Liver (tissue), 9 donors: Measurements from ENCODE around the gene GRIP2. TPM values are rescaled to one million over a fixed set of nuclear protein-coding genes. Genes with fewer than 3 reads are reported as not detected.

Experiments used
- DNase-seq: peaks from one replicate; pipeline ENCODE4 v3.0.0-alpha.2; 2017; ENCODE audit warnings: low spot score
- H3K27ac ChIP-seq, 2 donors: one replicate each; pipeline ENCODE4 v1.7.0; 2013; ENCODE audit warnings: inconsistent platforms in 2 of 2, low read length in 2 of 2, control low read depth in 1 of 2, low read depth in 1 of 2, mild to moderate bottlenecking in 1 of 2
- H3K27me3 ChIP-seq, 4 donors: one replicate each; pipeline versions ENCODE4 v1.6.1 to v1.7.0; 2013; ENCODE audit warnings: low read length in 3 of 4, inconsistent platforms in 1 of 4, mild to moderate bottlenecking in 1 of 4, moderate library complexity in 1 of 4; ENCODE audit not compliant: control insufficient read depth in 4 of 4, insufficient read depth in 4 of 4
- H3K36me3 ChIP-seq, 4 donors: one replicate each; pipeline versions ENCODE4 v1.6.1 to v1.7.0; 2013; ENCODE audit warnings: low read length in 3 of 4, mild to moderate bottlenecking in 3 of 4, low read depth in 1 of 4, moderate library complexity in 1 of 4; ENCODE audit not compliant: control insufficient read depth in 4 of 4, insufficient read depth in 3 of 4
- H3K4me1 ChIP-seq, 4 donors: one replicate each; pipeline versions ENCODE4 v1.6.1 to v1.7.0; 2013; ENCODE audit warnings: low read length in 3 of 4, mild to moderate bottlenecking in 3 of 4, moderate library complexity in 1 of 4; ENCODE audit not compliant: control insufficient read depth in 4 of 4, insufficient read depth in 4 of 4
- H3K4me3 ChIP-seq, 3 donors: one replicate each; pipeline versions ENCODE4 v1.6.1 to v1.7.0; 2013; ENCODE audit warnings: low read length in 3 of 3, control low read depth in 1 of 3, low read depth in 1 of 3, mild to moderate bottlenecking in 1 of 3
- H3K9ac ChIP-seq, 2 donors: one replicate each; pipeline ENCODE4 v1.7.0; 2013; ENCODE audit warnings: low read length in 2 of 2, mild to moderate bottlenecking in 2 of 2, moderate library complexity in 2 of 2, control low read depth in 1 of 2, low read depth in 1 of 2
- H3K9me3 ChIP-seq, 4 donors: one replicate each; pipeline versions ENCODE4 v1.6.1 to v1.7.0; 2013; ENCODE audit warnings: low read length in 3 of 4; ENCODE audit not compliant: control insufficient read depth in 4 of 4
- ATF3 ChIP-seq: IDR thresholded peaks from 2 replicates; pipeline ENCODE4 v1.6.1; 2016; ENCODE audit warnings: antibody characterized with exemption
- CTCF ChIP-seq: fragments of 150-350 bp; IDR thresholded peaks from 2 replicates; pipeline ENCODE4 v1.5.1; 2017; ENCODE audit warnings: improper control_type of control experiment, low read depth, low read length; ENCODE audit not compliant: missing input control
- EGR1 ChIP-seq, 2 donors: IDR thresholded peaks; 2 replicates each; pipeline ENCODE4 v1.6.1; 2016 to 2018; ENCODE audit warnings: antibody characterized with exemption in 2 of 2, low read depth in 2 of 2
- FOXA1 ChIP-seq: IDR thresholded peaks from 2 replicates; pipeline ENCODE4 v1.6.1; 2016; ENCODE audit warnings: antibody characterized with exemption
- FOXA2 ChIP-seq: IDR thresholded peaks from 2 replicates; pipeline ENCODE4 v1.6.1; 2016; ENCODE audit warnings: antibody characterized with exemption
- GABPA ChIP-seq, 2 donors: IDR thresholded peaks in 1 of 2; conservative IDR thresholded peaks in 1 of 2; 2 replicates each; pipeline ENCODE4 v1.6.1; 2016; ENCODE audit warnings: antibody characterized with exemption in 2 of 2, mild to moderate bottlenecking in 1 of 2, moderate library complexity in 1 of 2
- HNF4A ChIP-seq, 2 donors: conservative IDR thresholded peaks; 2 replicates each; pipeline ENCODE4 v1.6.1; 2016; ENCODE audit warnings: antibody characterized with exemption in 2 of 2, mild to moderate bottlenecking in 2 of 2
- HNF4G ChIP-seq: IDR thresholded peaks from 2 replicates; pipeline ENCODE4 v1.6.1; 2016; ENCODE audit warnings: antibody characterized with exemption
- JUND ChIP-seq, 2 donors: IDR thresholded peaks; 2 replicates each; pipeline ENCODE4 v1.6.1; 2016; ENCODE audit warnings: antibody characterized with exemption in 2 of 2
- NR2F2 ChIP-seq: IDR thresholded peaks from 2 replicates; pipeline ENCODE4 v1.6.1; 2016; ENCODE audit warnings: antibody characterized with exemption
- RAD21 ChIP-seq, 2 donors: IDR thresholded peaks; 2 replicates each; pipeline ENCODE4 v1.6.1; 2016; ENCODE audit warnings: antibody characterized with exemption in 2 of 2, mild to moderate bottlenecking in 2 of 2
- REST ChIP-seq: IDR thresholded peaks from 2 replicates; pipeline ENCODE4 v1.6.1; 2016; ENCODE audit warnings: antibody characterized with exemption, mild to moderate bottlenecking
- RXRA ChIP-seq, 2 donors: IDR thresholded peaks; 2 replicates each; pipeline ENCODE4 v1.6.1; 2017 to 2018; ENCODE audit warnings: antibody characterized with exemption in 2 of 2, mild to moderate bottlenecking in 1 of 2
- SP1 ChIP-seq: IDR thresholded peaks from 2 replicates; pipeline ENCODE4 v1.6.1; 2018; ENCODE audit warnings: antibody characterized with exemption, mild to moderate bottlenecking
- TAF1 ChIP-seq: conservative IDR thresholded peaks from 2 replicates; pipeline ENCODE4 v1.6.1; 2016; ENCODE audit warnings: antibody characterized with exemption, mild to moderate bottlenecking
- YY1 ChIP-seq: IDR thresholded peaks from 2 replicates; pipeline ENCODE4 v1.6.1; 2016; ENCODE audit warnings: antibody characterized with exemption, mild to moderate bottlenecking
- WGBS: extraction: QIAGEN DNeasy Blood & Tissue Kit; methylation state at CpG from one replicate; pipeline ENCODE4 v1.1.7; 2013; 5-methylcytosine and 5-hydroxymethylcytosine counted together
- polyA plus RNA-seq, 2 donors: library from polyadenylated mRNA; stranded (reverse) in 1 of 2; unstranded in 1 of 2; fragments of 200-250 nt in 1 of 2; fragments of >200 nt in 1 of 2; fragmentation: Nextera tagmentation in 1 of 2; extraction: Ambion mirVana in 1 of 2; gene quantifications; one replicate each; pipeline versions ENCODE4 v1.2.1 to v1.2.3, GENCODE V29; 2013 to 2015
- total RNA-seq, 2 donors: library from RNA; depleted of rRNA; stranded (reverse); fragments of >200 nt; gene quantifications; one replicate each; pipeline ENCODE4 v1.2.3, GENCODE V29; 2014
- TF ChIP-seq, protein P1 (sequence below): IDR thresholded peaks from 2 replicates; pipeline ENCODE4 v1.6.1; 2016; ENCODE audit warnings: antibody characterized with exemption
- TF ChIP-seq, protein P2 (sequence below): IDR thresholded peaks from 2 replicates; pipeline ENCODE4 v1.6.1; 2016; ENCODE audit warnings: antibody characterized with exemption
- donor health status: healthy.
- donor health status: healthy.
- donor health status: healthy.
- donor health status: healthy.
- donor health status: healthy.

GRIP2 gene
- total and polyA plus RNA-seq, 4 donors: 0.05 to 0.33 (median 0.09) TPM; not detected in 1

DNA sequence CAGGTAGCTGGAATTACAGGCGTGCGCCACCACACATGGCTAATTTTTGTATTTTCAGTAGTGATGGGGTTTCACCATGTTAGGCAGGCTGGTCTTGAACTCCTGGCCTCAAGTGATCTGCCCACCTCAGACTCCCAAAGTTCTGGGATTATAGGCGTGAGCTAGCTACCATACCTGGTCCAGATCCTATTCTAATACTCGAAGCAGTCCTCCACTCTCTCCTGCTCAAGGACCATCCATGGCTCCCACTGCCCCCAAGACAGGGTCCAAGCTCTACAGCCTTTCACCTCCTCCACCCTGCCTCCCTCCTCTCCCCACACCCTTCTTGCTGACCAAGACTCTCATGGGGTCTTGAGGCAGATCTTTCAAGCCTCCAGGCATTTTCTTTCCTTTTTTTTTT is 12.6 kb upstream of the GRIP2 start:
- Histone ChIP-seq H3K4me3 (no peak overlapping the region), H3K9me3 (no peaks in the 10 kb centered on the region), H3K27ac (no peak overlapping the region), H3K9ac (no peak overlapping the region), H3K4me1 (peaks cover 0 to 3% (median 1%) of the 10 kb centered on the region in 4 donors), H3K36me3 (no peaks in the 10 kb centered on the region), H3K27me3 (no peaks in the 10 kb centered on the region)
- no peak for DNase-seq
- WGBS: 92% methylated on average over 4 of the region's 4 CpGs
- TF ChIP-seq ATF3: no peak
- TF ChIP-seq, protein P1, sequence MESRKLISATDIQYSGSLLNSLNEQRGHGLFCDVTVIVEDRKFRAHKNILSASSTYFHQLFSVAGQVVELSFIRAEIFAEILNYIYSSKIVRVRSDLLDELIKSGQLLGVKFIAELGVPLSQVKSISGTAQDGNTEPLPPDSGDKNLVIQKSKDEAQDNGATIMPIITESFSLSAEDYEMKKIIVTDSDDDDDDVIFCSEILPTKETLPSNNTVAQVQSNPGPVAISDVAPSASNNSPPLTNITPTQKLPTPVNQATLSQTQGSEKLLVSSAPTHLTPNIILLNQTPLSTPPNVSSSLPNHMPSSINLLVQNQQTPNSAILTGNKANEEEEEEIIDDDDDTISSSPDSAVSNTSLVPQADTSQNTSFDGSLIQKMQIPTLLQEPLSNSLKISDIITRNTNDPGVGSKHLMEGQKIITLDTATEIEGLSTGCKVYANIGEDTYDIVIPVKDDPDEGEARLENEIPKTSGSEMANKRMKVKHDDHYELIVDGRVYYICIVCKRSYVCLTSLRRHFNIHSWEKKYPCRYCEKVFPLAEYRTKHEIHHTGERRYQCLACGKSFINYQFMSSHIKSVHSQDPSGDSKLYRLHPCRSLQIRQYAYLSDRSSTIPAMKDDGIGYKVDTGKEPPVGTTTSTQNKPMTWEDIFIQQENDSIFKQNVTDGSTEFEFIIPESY: no peak
- no peak for TF ChIP-seq FOXA2
- no peak for TF ChIP-seq NR2F2
- no peak for TF ChIP-seq YY1
- TF ChIP-seq REST: no peak

DNA sequence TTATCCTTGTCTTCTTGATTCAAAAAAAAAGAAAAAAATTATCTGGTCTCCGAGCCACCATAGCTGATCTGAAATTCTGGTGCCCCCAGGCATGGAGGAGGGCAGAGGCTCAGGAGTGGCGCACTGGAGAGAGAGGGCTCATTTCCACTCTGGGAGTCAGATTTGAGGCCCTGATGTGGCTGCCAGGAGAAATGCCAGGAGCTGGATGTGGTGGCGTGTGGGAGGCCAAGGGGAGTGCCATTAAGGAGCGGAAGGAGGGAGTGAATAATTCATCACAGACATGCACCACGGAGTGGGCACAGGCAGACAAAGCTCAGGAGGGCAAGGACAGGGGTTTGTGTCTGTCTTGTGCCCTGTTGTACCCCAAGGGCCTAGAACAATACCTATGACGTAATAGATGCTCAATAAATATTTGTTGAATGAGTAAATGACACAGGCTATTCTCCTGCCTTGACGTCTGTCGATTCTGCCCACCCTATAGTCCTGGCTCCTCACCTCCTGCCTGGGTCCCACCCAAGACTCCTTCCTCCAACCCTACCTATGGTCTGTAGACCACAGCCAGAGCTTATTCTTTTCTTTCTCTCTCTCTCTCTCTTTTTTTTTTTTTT is 12.0 kb upstream of the GRIP2 start:
- H3K4me3 ChIP-seq: no peak overlapping the region
- no peak for TF ChIP-seq RXRA (IDR thresholded peaks at IDR 0.05)
- no peak for TF ChIP-seq FOXA1
- TF ChIP-seq FOXA2: no peak
- no peak for TF ChIP-seq ATF3
- no peak for TF ChIP-seq RAD21 (IDR thresholded peaks at IDR 0.05)
- TF ChIP-seq REST: no peak
- TF ChIP-seq, protein P1: no peak
- TF ChIP-seq GABPA (IDR thresholded peaks at IDR 0.05 in 1 of 2, conservative IDR thresholded peaks at IDR 0.05 in 1 of 2): no peak
- TF ChIP-seq HNF4A (conservative IDR thresholded peaks at IDR 0.05): no peak
- TF ChIP-seq EGR1 (IDR thresholded peaks at IDR 0.05; ENCODE audit: low read depth in 2 of 2): no peak
- TF ChIP-seq TAF1: no peak
- no peak for TF ChIP-seq NR2F2
- no peak for TF ChIP-seq HNF4G
- no peak for TF ChIP-seq YY1
- TF ChIP-seq, protein P2, sequence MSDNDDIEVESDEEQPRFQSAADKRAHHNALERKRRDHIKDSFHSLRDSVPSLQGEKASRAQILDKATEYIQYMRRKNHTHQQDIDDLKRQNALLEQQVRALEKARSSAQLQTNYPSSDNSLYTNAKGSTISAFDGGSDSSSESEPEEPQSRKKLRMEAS: no peak
- TF ChIP-seq JUND (IDR thresholded peaks at IDR 0.05): no peak
- no peak for TF ChIP-seq SP1
- no peak for TF ChIP-seq CTCF
- no peaks in the 10 kb centered on the region for H3K9me3 ChIP-seq
- no peaks in the 10 kb centered on the region for H3K27me3 ChIP-seq
- H3K36me3 ChIP-seq: no peaks in the 10 kb centered on the region
- H3K9ac ChIP-seq: no peak overlapping the region
- H3K27ac ChIP-seq: no peak overlapping the region
- no peak for DNase-seq
- H3K4me1 ChIP-seq: peaks cover 0 to 3% (median 1%) of the 10 kb centered on the region in 4 donors
- 81% methylated on average over 8 of the region's 8 CpGs for WGBS
